Dedifferentiated amniotic fluid mesenchymal stem cell (primary cell): Measurements from ENCODE around the gene SNURF.
"Not testable (repeated sequence)": the region's sequence is repeated elsewhere in the genome, so short reads cannot be mapped to it uniquely, and the experiment has no call there.

Source experiments
- DNase-seq: peaks from one replicate; pipeline ENCODE4 v3.0.0-alpha.2; 2016; ENCODE audit errors: extremely low spot score

The SNURF gene

DNA sequence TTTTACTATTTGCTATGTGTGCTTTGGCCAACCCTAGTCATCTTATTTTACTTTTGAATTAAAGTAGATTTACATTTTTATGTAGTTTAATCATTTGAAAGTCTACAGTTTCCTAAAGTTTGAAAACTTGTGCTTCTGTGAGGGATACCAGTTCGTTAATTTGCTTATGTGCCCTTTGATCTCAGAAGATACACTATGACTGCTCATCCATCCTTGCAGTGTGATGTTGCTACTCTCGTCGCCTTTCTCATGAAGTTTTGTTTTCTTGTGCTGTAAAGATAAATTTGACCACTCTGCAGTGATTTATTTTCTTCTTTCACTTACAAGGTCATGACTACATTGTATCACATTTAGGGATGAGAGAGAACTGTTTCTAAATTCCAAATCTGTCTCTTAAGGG is 16.3 kb downstream of the SNURF start:
- DNase-seq = no peak

DNA sequence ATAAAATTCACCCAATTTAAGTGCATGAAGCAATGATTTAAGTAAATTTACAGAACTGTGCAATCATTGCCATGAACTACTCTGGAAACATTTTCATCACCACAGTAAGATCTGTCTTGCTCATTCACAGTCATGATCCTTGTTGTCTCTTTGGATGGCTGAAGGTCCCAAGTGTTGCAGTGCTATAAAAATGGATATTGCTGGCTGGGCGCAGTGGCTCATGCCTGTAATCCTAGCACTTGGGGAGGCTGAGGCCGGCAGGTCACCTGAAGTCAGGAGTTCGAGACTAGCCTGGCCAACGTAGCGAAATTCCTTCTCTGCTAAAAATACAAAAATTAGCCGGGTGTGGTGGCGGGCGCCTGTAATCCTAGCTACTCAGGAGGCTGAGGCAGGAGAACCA is 17.0 kb downstream of the SNURF start:
- no peak for DNase-seq

DNA sequence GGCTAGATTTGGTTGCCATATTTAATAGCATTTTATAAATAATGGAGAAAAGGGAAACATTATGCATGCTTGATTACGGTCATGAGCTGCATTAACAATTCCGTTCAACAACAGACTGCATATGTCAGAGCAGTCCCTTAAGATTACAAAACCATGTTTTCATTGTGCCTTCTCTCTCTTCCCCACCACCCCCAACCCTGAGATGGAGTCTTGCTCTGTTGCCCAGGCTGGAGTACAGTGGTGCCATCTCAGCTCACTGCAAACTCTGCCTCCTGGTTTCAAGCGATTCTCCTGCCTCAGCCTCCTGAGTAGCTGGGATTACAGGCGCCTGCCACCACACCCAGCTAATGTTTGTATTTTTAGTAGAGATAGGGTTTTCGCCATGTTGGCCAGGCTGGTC is 17.9 kb downstream of the SNURF start:
- not testable (repeated sequence) for DNase-seq

DNA sequence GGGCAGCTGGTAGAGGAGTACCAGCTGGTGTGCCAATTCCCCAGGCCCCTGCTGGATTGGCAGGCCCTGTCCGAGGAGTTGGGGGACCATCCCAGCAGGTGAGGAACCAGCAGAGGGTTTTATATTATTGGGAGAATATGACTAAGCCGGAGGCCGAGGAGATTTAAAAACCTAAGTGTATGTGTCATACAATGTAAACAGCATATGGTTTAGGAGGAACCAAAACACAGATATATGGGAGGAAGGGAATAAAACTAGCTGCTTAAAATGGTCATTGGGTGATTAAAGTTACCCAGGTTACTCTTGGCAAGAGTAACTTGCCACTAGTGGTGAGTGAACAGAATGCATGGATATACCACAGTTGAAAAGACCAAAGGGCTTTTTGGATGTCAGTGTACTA is 22.1 kb downstream of the SNURF start:
- DNase-seq = no peak

DNA sequence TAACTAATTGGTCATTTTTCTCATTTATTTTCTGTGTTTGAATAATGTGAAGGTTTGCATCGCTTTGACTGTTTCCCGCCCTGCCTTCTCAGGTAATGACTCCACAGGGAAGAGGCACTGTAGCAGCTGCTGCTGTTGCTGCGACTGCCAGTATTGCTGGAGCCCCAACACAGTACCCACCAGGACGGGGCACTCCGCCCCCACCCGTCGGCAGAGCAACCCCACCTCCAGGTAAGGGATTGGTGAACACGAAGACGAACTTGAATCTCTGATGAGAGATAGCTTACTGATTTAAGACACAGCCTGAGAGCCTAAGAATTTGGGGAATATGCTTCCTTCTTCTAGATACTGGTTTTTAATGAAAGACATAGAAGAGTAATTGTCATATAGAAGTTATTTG is 22.9 kb downstream of the SNURF start:
- DNase-seq = no peak

DNA sequence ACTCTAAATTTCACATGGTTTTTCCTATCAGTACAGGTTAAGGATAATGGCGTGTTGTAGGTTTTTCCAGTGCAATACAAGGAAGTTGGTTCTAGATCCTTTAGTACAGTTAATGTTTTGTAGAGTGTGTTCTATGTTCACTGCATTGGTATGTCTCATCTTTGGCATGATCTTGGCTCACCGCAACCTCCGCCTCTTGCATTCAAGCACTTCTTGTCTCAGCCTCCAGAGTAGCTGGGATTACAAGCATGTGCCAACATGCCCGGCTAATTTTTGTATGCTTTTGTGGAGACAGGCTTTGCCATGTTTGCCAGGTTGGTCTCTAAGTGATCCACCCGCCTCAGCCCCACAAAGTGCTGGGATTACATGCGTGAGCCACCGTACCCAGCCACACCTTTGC is 30.4 kb downstream of the SNURF start:
- no peak for DNase-seq

DNA sequence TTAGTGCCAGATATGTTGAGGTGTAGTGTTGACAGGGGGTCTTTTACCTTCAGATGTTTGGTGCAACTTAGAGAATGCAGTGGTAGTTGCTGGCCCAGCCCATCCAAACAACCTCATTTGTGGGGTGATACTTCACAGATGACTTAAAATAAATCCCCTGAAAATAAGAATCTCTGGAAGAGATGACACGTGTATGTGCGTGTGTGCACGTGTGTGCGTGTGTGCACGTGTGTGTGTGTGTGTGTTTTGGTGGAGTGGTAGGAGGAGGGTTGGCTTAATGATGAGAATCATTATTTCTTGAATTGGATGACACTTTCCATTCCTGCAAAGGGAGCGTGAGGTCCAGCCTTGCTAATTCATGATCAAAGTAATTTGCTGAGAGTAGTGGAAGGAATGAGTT is 31.9 kb downstream of the SNURF start:
- DNase-seq = no peak
